ENCODE measurements around the gene CA11. TPM values are rescaled to one million over a fixed set of nuclear protein-coding genes. Genes with fewer than 3 reads are reported as not detected.

The CA11 gene
- total RNA-seq, 4 donors from 2014 or later, result 1.6 to 3.5 (median 2.6) TPM

- TF ChIP-seq CTCF (IDR thresholded peaks at IDR 0.05 in 4 of 5, conservative IDR thresholded peaks at IDR 0.05 in 1 of 5) (no peak), POLR2A (IDR thresholded peaks at IDR 0.05) (no peak)
- intact Hi-C loops (cut with DNase I; ENCODE audit: low total_unique reads) (no loop called here), in situ Hi-C loops (cut with MboI; ENCODE audit: low sequenced_read_pairs in 4 of 4) (no loop called here)
- no peaks in the 10 kb centered on the region for H3K9me3 ChIP-seq
- no peaks in the 10 kb centered on the region for H3K36me3 ChIP-seq
- ATAC-seq (no peak), DNase-seq (no peak)
- no peaks in the 10 kb centered on the region for H3K27me3 ChIP-seq
- H3K4me1 ChIP-seq, result no peaks in the 10 kb centered on the region
- no peak overlapping the region for H3K4me3 ChIP-seq
- H3K27ac ChIP-seq, result no peak overlapping the region
These were observed 45.1 kb downstream of the CA11 start for GRCh38 chr19:48600679-48601417.

GRCh38 chr19:48598996-48599700 is 46.8 kb downstream of the CA11 start:
- Histone ChIP-seq H3K4me3 (no peak overlapping the region), H3K36me3 (no peaks in the 10 kb centered on the region), H3K4me1 (no peaks in the 10 kb centered on the region), H3K9me3 (no peaks in the 10 kb centered on the region), H3K27ac (no peak overlapping the region), H3K27me3 (no peaks in the 10 kb centered on the region)
- DNase-seq (no peak), ATAC-seq (no peak)
- intact Hi-C loops (cut with DNase I; ENCODE audit: low total_unique reads), result no loop called here
- in situ Hi-C loops (cut with MboI; ENCODE audit: low sequenced_read_pairs in 4 of 4), result loop anchor here in 2 of 4 donors (25.0 kb wide), 1 partner anchor 287 kb away; a partner anchor contains a TSS
- TF ChIP-seq POLR2A (IDR thresholded peaks at IDR 0.05), result no peak
- no peak for TF ChIP-seq CTCF (IDR thresholded peaks at IDR 0.05 in 4 of 5, conservative IDR thresholded peaks at IDR 0.05 in 1 of 5)

GRCh38 chr19:48596679-48597465 is 49.1 kb downstream of the CA11 start:
- no peak for TF ChIP-seq CTCF (IDR thresholded peaks at IDR 0.05 in 4 of 5, conservative IDR thresholded peaks at IDR 0.05 in 1 of 5)
- TF ChIP-seq POLR2A (IDR thresholded peaks at IDR 0.05), result no peak
- ATAC-seq, result no peak
- Histone ChIP-seq H3K36me3 (no peaks in the 10 kb centered on the region), H3K9me3 (no peaks in the 10 kb centered on the region), H3K4me3 (no peak overlapping the region), H3K27ac (no peak overlapping the region), H3K4me1 (no peaks in the 10 kb centered on the region), H3K27me3 (no peaks in the 10 kb centered on the region)
- intact Hi-C loops (cut with DNase I; ENCODE audit: low total_unique reads) (no loop called here), in situ Hi-C loops (cut with MboI; ENCODE audit: low sequenced_read_pairs in 4 of 4) (loop anchor here in 2 of 4 donors (25.0 kb wide), 1 partner anchor 285 kb away; a partner anchor contains a TSS)
- no peak for DNase-seq

GRCh38 chr19:48596237-48596636 is 49.8 kb downstream of the CA11 start:
- no peaks in the 10 kb centered on the region for H3K4me1 ChIP-seq
- TF ChIP-seq CTCF (IDR thresholded peaks at IDR 0.05 in 4 of 5, conservative IDR thresholded peaks at IDR 0.05 in 1 of 5), result no peak
- TF ChIP-seq POLR2A (IDR thresholded peaks at IDR 0.05), result no peak
- no peak for ATAC-seq
- H3K9me3 ChIP-seq, result no peaks in the 10 kb centered on the region
- no peak for DNase-seq
- intact Hi-C loops (cut with DNase I; ENCODE audit: low total_unique reads) (no loop called here), in situ Hi-C loops (cut with MboI; ENCODE audit: low sequenced_read_pairs in 4 of 4) (loop anchor here in 2 of 4 donors (25.0 kb wide), 1 partner anchor 284 kb away; a partner anchor contains a TSS)
- H3K27ac ChIP-seq, result no peak overlapping the region
- no peaks in the 10 kb centered on the region for H3K27me3 ChIP-seq
- no peaks in the 10 kb centered on the region for H3K36me3 ChIP-seq
- H3K4me3 ChIP-seq, result no peak overlapping the region
